ENCODE data around the gene VPS37B.

VPS37B gene

DNA sequence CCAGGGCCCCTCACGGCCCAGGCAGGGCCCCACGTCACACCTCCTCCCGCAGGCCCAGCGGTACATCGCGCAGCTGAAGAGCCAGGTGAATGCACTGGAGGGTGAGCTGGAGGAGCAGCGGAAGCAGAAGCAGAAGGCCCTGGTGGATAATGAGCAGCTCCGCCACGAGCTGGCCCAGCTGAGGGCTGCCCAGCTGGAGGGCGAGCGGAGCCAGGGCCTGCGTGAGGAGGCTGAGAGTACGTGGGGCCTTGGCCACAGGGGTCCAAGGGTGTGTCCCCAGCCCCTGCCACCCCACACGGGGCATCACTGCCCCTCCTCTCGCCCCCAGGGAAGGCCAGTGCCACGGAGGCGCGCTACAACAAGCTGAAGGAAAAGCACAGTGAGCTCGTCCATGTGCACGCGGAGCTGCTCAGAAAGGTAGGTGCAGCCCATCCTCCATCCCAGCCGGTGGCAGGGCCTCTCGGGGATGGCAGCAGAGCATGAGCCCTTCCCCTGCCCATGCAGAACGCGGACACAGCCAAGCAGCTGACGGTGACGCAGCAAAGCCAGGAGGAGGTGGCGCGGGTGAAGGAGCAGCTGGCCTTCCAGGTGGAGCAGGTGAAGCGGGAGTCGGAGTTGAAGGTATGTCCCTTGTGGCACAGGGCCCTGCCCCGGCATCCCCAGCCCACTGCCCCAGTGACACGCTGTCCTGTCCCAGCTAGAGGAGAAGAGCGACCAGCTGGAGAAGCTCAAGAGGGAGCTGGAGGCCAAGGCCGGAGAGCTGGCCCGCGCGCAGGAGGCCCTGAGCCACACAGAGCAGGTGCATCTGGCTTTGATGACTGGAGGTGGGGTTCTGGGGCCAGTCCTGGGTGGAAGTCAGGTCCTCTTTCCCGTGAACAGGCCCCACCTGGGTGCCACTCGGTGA lies 39.7 kb downstream of the VPS37B start:
- no peak for ATAC-seq
- peak overlapping the region in 1 of 2 donors; percentile 41 for H3K4me3 Mint-ChIP-seq
- H3K27ac Mint-ChIP-seq, result peak overlapping the region in 1 of 2 donors; percentile 83

DNA sequence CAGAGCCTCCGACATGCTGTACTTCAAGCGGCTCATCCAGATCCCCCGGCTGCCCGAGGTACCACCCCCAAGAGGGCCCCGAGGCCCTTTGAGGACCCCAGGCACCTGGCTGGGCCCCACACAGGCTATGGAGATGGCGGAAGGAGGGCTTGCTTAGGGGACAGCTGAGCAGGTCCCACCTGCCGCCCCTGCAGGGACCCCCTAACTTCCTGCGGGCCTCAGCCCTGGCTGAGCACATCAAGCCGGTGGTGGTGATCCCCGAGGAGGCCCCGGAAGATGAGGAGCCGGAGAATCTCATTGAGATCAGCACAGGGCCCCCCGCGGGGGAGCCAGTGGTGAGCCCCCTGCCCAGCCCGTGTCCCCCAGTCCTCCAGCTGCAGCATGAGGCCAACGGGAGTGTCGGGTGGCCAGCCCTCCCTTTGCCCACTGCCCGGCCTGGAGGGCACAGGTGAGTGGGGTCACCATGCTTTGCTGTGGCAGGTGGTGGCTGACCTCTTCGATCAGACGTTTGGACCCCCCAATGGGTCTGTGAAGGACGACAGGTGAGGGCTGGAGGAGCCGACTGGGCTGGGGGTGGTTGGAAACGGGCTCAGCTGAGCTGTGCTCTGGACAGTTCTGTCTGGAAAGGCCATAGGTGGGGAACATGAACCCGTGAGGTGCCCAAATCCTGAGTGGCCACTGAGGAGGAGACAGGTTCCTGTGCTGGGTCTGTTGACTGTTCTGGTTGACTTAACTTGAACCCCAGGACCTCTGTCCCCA lies 40.7 kb downstream of the VPS37B start:
- ATAC-seq, result no peak
- peaks cover 6% of the 10 kb centered on the region for H3K4me1 Mint-ChIP-seq
- no peak for DNase-seq
- no peaks in the 10 kb centered on the region for H3K27me3 Mint-ChIP-seq
- H3K4me3 Mint-ChIP-seq, result no peak overlapping the region
- H3K9me3 Mint-ChIP-seq, result no peaks in the 10 kb centered on the region
- peak overlapping the region; percentile 19 to 83 for H3K27ac Mint-ChIP-seq

More for the DNA sequence above, 39.7 kb downstream of the VPS37B start:
- Mint-ChIP-seq H3K4me1 (peaks cover 6% of the 10 kb centered on the region), H3K9me3 (no peaks in the 10 kb centered on the region), H3K27me3 (no peaks in the 10 kb centered on the region)
- no peak for DNase-seq

DNA sequence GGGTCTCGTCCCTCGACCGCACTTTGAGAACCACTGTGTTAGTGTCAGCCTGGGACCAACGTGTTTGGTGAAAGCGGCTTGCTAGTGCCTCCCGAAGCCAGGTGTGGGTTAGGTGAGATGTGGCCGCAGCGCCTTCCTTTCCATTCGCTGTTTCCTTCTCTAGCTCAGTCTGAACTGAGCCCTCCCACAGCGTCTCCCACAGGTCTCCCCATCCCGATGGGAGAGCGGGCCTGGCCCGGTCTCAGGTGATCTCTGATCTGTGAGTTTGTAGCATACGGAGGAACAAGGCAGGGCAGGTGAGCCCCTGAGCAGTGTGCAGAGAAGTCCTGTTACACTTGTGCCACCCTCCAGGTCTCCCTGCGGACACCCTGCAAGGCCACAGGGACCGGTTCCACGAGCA lies 41.4 kb downstream of the VPS37B start:
- Mint-ChIP-seq H3K27me3 (no peaks in the 10 kb centered on the region), H3K27ac (peak overlapping the region in 1 of 2 donors; percentile 76), H3K4me1 (peaks cover 6% of the 10 kb centered on the region), H3K9me3 (no peaks in the 10 kb centered on the region), H3K4me3 (no peak overlapping the region)
- ATAC-seq (no peak), DNase-seq (no peak)

DNA sequence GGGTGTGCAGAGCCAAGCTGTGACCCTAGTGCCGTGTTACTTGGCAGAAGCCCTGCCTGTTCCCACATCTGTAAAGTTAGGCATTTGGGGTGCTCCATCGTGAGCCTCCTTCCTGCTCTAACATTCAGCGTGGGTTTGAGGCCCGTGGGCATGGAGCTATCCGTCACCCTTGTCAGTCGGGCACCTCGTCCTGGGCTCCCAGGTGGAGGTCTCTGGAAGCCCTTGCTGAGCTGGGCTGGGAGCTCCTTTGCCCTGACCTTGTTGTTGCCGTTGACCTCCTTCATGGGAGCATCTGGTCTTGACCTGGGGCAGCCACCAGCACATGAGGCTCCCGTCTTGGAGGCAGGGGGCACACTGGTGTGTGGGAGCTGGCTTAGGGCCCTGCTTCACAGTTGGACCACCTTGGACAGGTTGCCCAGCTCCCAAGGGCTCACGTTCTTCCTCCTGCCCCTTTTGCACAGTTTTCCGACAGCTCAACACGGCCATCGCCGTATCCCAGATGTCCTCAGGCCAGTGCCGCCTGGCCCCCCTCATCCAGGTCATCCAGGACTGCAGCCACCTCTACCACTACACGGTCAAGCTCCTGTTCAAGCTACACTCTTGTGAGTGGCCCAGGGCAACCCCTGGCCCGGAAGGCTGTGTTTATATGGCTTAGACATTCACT lies 42.2 kb downstream of the VPS37B start:
- Mint-ChIP-seq H3K9me3 (no peaks in the 10 kb centered on the region), H3K4me3 (no peak overlapping the region), H3K27me3 (no peaks in the 10 kb centered on the region), H3K27ac (no peak overlapping the region), H3K4me1 (no peaks in the 10 kb centered on the region)
- DNase-seq (no peak), ATAC-seq (no peak)

DNA sequence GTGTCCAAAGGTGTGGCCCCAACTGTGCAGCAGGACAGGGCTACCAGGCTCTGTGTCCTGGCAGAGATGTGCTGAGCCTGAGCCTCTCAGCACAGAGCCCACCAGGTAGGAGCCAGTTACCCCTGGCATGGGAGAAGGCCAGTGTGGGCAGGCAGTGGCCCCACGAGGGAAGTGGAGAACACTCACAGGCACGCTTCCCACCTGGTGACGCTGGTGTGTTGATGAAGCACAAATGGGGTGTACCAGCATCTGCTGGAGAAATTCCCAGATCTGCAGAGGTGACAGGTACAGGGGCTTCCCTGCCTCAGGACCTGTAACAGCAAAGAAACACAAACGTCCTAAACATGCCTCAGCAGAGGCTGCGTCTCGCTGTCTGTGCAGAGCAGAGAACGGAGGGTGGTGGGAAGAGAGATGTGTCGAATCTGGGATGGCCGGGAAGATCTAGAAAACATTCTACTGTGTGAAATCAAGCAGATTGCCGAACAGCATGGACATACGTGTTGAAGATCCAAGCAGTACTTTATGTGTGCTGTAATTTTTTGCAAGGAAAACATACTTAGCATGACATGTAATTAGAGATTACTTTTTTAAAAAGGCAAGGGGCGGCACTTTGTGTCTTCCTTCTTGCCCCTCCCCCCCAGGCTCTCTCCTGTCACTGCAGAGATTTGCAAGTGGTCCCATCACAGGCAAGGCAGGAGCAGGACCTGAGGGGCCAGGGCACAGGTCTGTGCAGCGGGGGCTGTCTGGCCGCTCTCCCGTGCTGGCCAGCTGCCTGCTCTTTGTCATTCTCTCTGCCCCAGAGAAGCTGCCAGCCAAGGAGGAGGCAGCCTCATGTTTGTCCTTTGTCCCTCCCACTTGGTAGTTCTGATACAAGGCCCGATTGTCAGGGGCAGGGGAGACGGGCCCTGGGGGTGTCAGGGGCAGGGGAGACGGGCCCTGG lies 43.3 kb downstream of the VPS37B start:
- Mint-ChIP-seq H3K27me3 (no peaks in the 10 kb centered on the region), H3K27ac (peak overlapping the region in 1 of 2 donors; percentile 48), H3K4me1 (no peaks in the 10 kb centered on the region), H3K4me3 (no peak overlapping the region), H3K9me3 (no peaks in the 10 kb centered on the region)
- ATAC-seq (no peak), DNase-seq (no peak)

DNA sequence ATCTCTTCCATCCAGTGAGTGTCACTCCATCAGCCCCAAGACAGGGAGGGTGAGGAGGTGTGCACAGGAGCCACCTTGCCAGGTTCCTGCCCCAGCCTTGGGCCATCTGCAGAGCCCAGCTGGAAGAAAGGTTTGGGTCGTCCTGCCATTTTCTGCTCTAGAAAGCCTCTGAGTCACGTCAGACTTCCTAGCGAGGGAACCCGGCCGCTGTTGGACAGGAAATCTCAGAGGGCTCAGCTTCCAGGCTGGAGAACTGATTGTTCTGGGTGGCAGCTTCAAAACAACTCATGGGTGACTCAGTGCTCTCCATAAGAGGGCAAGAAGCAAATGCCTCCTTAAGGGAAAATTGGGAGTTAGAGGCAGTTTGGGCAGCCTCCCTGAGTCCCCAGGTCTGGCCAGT lies 44.1 kb downstream of the VPS37B start:
- Mint-ChIP-seq H3K27ac (peak overlapping the region in 1 of 2 donors; percentile 82), H3K9me3 (no peaks in the 10 kb centered on the region), H3K27me3 (no peaks in the 10 kb centered on the region), H3K4me1 (no peaks in the 10 kb centered on the region), H3K4me3 (no peak overlapping the region)
- no peak for ATAC-seq
- no peak for DNase-seq

DNA sequence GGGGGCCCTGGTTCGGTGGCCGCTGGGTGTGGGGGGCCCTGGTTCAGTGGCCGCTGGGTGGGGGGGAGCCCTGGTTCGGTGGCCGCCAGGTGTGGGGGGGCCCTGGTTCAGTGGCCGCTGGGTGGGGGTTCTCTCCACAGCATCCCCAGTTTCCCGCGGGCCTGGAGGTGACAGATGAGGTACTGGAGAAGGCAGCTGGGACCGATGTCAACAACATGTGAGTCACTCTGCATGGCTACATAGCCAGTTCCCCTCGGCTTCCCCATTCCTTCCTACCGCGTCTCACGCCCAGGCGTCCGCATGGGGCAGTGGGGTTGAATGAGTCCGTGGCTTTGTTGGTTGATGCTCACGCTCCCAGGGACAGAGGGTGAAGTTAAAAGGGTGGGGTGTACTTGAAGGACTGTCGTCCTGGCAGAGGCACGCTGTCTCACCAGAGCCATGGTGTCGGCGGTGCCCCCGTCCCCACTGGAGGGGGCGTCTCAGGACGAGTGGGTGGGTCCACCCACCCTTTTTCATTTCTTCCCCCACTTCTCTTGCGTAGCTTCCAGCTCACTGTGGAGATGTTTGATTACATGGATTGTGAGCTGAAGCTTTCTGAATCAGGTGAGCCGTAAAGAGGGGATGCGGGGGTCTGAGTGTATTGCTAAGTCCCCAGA lies 45.1 kb downstream of the VPS37B start:
- Mint-ChIP-seq H3K27me3 (no peaks in the 10 kb centered on the region), H3K27ac (no peak overlapping the region), H3K9me3 (no peaks in the 10 kb centered on the region), H3K4me1 (no peaks in the 10 kb centered on the region), H3K4me3 (no peak overlapping the region)
- DNase-seq (no peak), ATAC-seq (no peak)

DNA sequence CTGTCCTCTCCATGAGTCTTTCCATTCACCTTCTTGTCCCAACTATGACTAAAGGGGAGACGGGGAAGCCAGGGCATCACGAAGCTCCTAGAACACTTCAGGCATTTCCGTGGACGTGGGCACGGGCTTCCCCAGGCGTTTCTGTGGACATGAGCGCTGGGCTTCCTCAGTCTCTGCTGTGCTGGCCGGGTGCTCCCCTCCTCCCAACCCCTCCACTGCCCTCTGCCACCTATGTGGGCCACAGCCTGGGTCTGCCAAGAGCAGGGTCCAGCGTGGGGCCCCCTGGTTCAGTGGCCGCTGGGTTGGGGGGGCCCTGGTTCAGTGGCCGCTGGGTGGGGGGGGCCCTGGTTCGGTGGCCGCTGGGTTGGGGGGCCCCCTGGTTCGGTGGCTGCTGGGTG lies 45.9 kb downstream of the VPS37B start:
- H3K27me3 Mint-ChIP-seq, result no peaks in the 10 kb centered on the region
- ATAC-seq (no peak), DNase-seq (no peak)
- H3K27ac Mint-ChIP-seq, result no peak overlapping the region
- H3K9me3 Mint-ChIP-seq, result no peaks in the 10 kb centered on the region
- no peak overlapping the region for H3K4me3 Mint-ChIP-seq
- no peaks in the 10 kb centered on the region for H3K4me1 Mint-ChIP-seq

DNA sequence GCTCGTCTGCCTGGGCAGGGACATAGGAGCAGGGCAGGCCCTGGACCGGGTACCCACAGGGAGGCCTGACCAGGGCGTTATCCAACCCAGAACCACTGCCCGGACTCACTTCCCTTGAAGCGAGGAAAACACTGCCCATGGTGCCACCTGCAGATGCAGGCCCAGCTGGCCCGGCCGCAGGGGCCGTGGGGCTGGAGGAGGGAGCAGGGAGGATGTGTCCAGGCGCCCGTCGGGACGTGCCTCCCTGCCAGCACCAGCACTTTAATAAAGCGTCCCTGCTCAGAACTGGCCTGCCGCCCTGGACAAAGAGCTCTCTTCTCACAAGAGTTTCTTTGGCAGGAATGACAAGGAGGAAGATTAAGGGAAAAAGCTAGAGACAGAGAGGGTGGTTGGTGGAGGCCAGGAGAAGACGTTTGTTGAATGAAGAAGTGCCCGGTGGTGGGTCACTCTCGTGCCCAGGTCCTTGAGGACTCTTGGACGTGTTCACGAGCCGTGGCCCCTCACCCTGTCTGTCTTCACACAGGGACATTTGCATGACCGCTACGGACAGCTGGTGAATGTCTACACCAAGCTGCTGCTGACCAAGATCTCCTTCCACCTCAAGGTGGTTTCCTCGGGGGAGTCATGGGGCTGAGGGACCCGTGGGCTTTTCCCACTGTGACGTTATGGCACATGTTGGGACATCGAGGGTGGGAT lies 46.4 kb downstream of the VPS37B start:
- no peaks in the 10 kb centered on the region for H3K27me3 Mint-ChIP-seq
- H3K9me3 Mint-ChIP-seq, result no peaks in the 10 kb centered on the region
- no peak overlapping the region for H3K27ac Mint-ChIP-seq
- no peak overlapping the region for H3K4me3 Mint-ChIP-seq
- no peak for DNase-seq
- no peak for ATAC-seq
- H3K4me1 Mint-ChIP-seq, result no peaks in the 10 kb centered on the region

DNA sequence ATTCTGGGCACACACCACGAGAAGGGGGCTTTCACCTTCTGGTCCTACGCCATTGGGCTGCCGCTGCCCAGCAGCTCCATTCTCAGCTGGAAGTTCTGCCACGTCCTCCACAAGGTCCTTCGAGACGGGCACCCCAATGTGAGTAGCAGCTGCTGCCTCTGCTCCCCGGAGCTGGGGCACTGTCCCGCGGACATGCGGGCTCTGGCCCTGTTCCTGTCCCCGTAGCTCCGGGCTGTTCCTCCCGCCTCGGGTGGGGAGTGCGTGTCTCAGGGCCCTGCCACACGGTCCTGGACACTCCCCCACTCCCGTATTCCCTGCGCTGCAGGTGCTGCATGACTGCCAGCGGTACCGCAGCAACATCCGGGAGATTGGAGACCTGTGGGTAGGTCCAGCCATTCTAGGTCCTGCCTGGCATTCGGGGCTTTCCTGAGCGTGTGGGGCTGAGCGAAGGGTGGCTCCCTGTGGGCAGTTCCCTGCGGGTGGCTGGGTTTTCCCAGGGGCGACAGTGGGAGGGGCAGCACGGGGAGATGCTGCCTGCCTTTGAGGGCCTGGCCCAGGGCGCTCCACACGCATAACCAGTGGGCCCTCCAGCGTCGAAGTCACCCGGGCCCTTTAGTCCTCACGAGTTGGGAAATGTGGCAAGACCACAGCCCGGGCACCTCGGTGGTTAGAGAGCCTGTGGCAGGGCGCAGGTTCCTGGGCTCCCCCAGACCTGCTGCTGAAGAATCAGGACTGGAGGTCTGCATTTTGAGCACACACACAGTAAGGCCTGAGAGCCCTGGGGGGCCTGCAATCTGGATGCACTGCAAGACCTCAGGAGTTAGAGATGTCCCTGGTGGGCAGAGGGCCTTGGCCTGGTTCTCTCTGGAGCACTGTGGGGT lies 47.2 kb downstream of the VPS37B start:
- no peak for DNase-seq
- Mint-ChIP-seq H3K27me3 (no peaks in the 10 kb centered on the region), H3K9me3 (no peaks in the 10 kb centered on the region), H3K4me3 (no peak overlapping the region), H3K4me1 (no peaks in the 10 kb centered on the region), H3K27ac (peak overlapping the region in 1 of 2 donors; percentile 76)
- no peak for ATAC-seq

DNA sequence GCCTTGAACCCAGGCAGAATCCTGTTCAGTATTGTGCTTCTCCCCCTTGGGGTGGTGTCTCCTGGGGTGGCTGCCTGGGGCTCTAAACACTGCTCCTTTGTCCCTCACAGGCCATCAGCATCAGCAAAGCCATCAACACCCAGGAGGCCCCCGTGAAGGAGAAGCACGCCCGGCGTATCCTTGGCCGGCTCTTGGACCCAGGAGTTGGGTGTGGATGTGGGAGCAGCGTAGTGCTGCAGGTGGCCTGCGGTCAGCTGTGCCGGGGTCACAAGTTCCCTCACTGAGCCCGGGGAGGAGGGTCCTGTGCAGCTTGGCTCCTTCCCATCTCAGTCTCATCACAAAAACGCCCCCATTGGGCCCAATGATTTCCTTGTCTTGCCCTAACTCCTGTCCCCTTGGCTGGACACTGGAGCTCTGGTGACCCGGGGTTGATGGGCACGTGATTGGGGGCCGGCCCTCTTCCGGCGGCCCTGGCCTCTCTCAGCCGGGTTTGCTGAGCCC lies 48.0 kb downstream of the VPS37B start:
- ATAC-seq, result no peak
- Mint-ChIP-seq H3K4me1 (no peaks in the 10 kb centered on the region), H3K4me3 (no peak overlapping the region)

DNA sequence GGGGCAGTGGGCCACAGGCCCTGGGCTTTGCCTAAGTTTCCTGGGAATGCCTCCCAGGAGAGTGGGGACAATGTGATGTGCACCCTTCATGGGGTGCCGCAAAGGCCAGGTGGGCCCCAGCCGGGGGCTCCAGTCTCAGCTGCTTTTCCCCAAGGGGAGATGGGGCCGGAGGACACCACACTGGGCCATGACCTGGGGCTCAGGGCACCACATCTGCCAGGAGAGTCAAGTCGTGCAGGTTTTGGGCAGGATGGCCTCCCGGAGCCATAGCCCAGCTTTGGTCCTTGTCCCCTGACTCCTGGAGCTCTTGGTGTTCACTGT lies 48.4 kb downstream of the VPS37B start:
- no peak for ATAC-seq
- H3K27ac Mint-ChIP-seq, result peak overlapping the region in 1 of 2 donors; percentile 83
- H3K27me3 Mint-ChIP-seq, result no peaks in the 10 kb centered on the region
- no peaks in the 10 kb centered on the region for H3K9me3 Mint-ChIP-seq
- no peak for DNase-seq
- H3K4me1 Mint-ChIP-seq, result no peaks in the 10 kb centered on the region
- no peak overlapping the region for H3K4me3 Mint-ChIP-seq

More for the DNA sequence above, 48.0 kb downstream of the VPS37B start:
- Mint-ChIP-seq H3K27ac (peak overlapping the region in 1 of 2 donors; percentile 83), H3K9me3 (no peaks in the 10 kb centered on the region), H3K27me3 (no peaks in the 10 kb centered on the region)
- no peak for DNase-seq
